ENCODE measurements around the gene B3GNT5.

DNA sequence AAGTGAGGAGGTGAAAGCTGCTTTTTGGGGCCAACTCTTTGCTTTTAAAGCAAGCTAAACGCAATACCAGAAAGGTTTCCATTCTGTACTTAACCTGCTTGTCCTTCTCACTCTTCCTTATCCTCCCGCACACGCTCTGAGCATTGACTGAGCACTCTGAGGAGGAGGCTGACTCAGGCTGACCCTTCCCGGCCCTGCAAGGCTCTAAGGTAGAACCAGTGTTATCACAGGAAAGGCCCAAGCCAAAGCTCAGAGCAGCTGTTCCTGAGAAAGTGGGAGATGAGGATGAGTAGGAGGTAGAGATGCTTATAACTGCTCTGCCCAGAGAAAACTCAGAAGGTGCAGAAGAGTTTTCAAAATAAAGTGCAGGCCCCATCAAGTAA is 2.3 kb downstream of the B3GNT5 start:
- TF ChIP-seq CTCF (IDR thresholded peaks at IDR 0.05) (no peak), POLR2A (IDR thresholded peaks at IDR 0.05) (no peak)
